ENCODE results near the gene SRRM4.

- TF ChIP-seq REST (IDR thresholded peaks at IDR 0.05; ENCODE audit: unreplicated experiment), result no peak
- no peak for TF ChIP-seq CTCF (conservative IDR thresholded peaks at IDR 0.05; ENCODE audit: low read depth in 2 of 2)
Measured at GRCh38 chr12:119072440-119072839, 91.1 kb downstream of the SRRM4 start.
